Tibial nerve (tissue), 3 donors: ENCODE data around the gene PPP1CB.

Experiments
- CTCF ChIP-seq, 5 experiments: fragments of 200-600 bp in 3 of 5; fragments of 450-650 bp in 2 of 5; sonication (generic) in 3 of 5; IDR thresholded peaks; one replicate each; pipeline ENCODE4 v1.5.1; 2016 to 2019; ENCODE audit warnings: antibody characterized with exemption in 5 of 5, mild to moderate bottlenecking in 3 of 5, moderate library complexity in 2 of 5
- POLR2A ChIP-seq, 2 donors: fragments of 450-650 bp; IDR thresholded peaks; one replicate each; pipeline ENCODE4 v1.6.1; 2017; ENCODE audit warnings: antibody characterized with exemption in 2 of 2, mild to moderate bottlenecking in 2 of 2, moderate library complexity in 2 of 2

GRCh38 chr2:28802975-28803429, 51.4 kb downstream of the PPP1CB start:
- no peak for TF ChIP-seq CTCF (IDR thresholded peaks at IDR 0.05)
- no peak for TF ChIP-seq POLR2A (IDR thresholded peaks at IDR 0.05)
